K562 (cell line): Measurements from ENCODE around the gene MAST4. TPM values are rescaled to one million over a fixed set of nuclear protein-coding genes. Genes with fewer than 3 reads are reported as not detected.

Source experiments
- ATAC-seq: fragments of 200-7000 bp; cut with Tn5 transposase; 3 replicates; pipeline ENCODE4 v1.9.1; 2020; ENCODE audit warnings: moderate library complexity
- BruUV-seq: library from RNA; stranded (reverse); fragments of 400-500 nt; replicated peaks from 2 replicates; lab custom pipeline; 2021; lab: Mats Ljungman, UMichigan
- CTCF ChIA-PET: fragments of 300-600 bp; formaldehyde crosslinking; extraction: SDS; loops from one replicate; lab custom pipeline; 2021; ENCODE audit warnings: low intra/inter-chr PET ratio; lab: Yijun Ruan, JAX
- POLR2A ChIA-PET: fragments of 300-600, 350-650 bp; sonication (Branson Sonifier 250); formaldehyde crosslinking; extraction: SDS; loops from one replicate; lab custom pipeline; 2021; ENCODE audit warnings: antibody characterized with exemption, inconsistent platforms; lab: Yijun Ruan, JAX
- DNase-seq, 4 experiments: peaks; one replicate each; pipeline versions ENCODE4 v3.0.0 to v3.0.0-alpha.2; 2011 to 2018; ENCODE audit warnings: low spot score in 3 of 4, mixed read lengths in 3 of 4; ENCODE audit errors: extremely low read depth in 1 of 4
- FAIRE-seq: peaks from 2 replicates; lab custom pipeline; 2011; peaks lifted over from hg19 to GRCh38; lab: Jason Lieb, UNC
- H2AFZ ChIP-seq: 2 replicates; pipeline ENCODE4 v1.6.0; 2011; ENCODE audit warnings: low read depth, low read length, control low read depth, inconsistent platforms
- H3K27ac ChIP-seq: fragments of 200-600 bp; 3 replicates; pipeline ENCODE4 v1.8.0; 2011; ENCODE audit warnings: low read depth, mild to moderate bottlenecking, control low read depth, inconsistent platforms, low read length, moderate library complexity, mixed read lengths; ENCODE audit errors: extremely low read depth
- H3K27me3 ChIP-seq, 2 experiments: fragments of 300-600 bp in 1 of 2; 2 replicates in 1 of 2; 3 replicates in 1 of 2; pipeline versions ENCODE4 v1.6.0 to v1.8.0; 2011; ENCODE audit warnings: inconsistent platforms in 2 of 2, low read length in 2 of 2, mild to moderate bottlenecking in 1 of 2, mixed read lengths in 1 of 2, moderate library complexity in 1 of 2; ENCODE audit not compliant: control insufficient read depth in 2 of 2, insufficient read depth in 2 of 2
- H3K36me3 ChIP-seq: fragments of 300-600 bp; 3 replicates; pipeline ENCODE4 v1.8.0; 2011; ENCODE audit warnings: mild to moderate bottlenecking, low read length, inconsistent platforms; ENCODE audit not compliant: control insufficient read depth, insufficient read depth
- H3K4me1 ChIP-seq, 2 experiments: fragments of 200-600 bp in 1 of 2; replicated peaks in 1 of 2; 2 replicates in 1 of 2; 3 replicates in 1 of 2; pipeline versions ENCODE4 v1.5.1 to v1.8.0; 2011; ENCODE audit warnings: inconsistent platforms in 2 of 2, low read length in 2 of 2, mild to moderate bottlenecking in 1 of 2, mixed read lengths in 1 of 2, moderate library complexity in 1 of 2; ENCODE audit not compliant: control insufficient read depth in 2 of 2, insufficient read depth in 2 of 2
- H3K4me2 ChIP-seq: 2 replicates; pipeline ENCODE4 v1.6.1; 2011; ENCODE audit warnings: low read length, control low read depth, inconsistent platforms, mixed read lengths; ENCODE audit not compliant: insufficient read depth
- H3K4me3 ChIP-seq: fragments of 200-600 bp; sonication (generic), shearing (Covaris generic); 2 replicates; pipeline ENCODE4 v1.5.1; 2016; ENCODE audit warnings: control low read depth, inconsistent platforms
- H3K79me2 ChIP-seq: fragments of 200-600 bp; 3 replicates; pipeline ENCODE4 v1.8.0; 2011; ENCODE audit warnings: low read length, inconsistent platforms; ENCODE audit not compliant: control insufficient read depth, insufficient read depth
- H3K9ac ChIP-seq, 2 experiments: 2 replicates each; pipeline versions ENCODE4 v1.6.0 to v1.6.1; 2011; ENCODE audit warnings: low read depth in 2 of 2, low read length in 2 of 2, control low read depth in 1 of 2, inconsistent platforms in 1 of 2, mild to moderate bottlenecking in 1 of 2, mixed read lengths in 1 of 2; ENCODE audit not compliant: insufficient read depth in 1 of 2
- H3K9me1 ChIP-seq: one replicate; pipeline ENCODE4 v1.6.0; 2011; ENCODE audit warnings: inconsistent platforms, mild to moderate bottlenecking, low read length, moderate library complexity; ENCODE audit not compliant: control insufficient read depth, insufficient read depth
- H3K9me3 ChIP-seq: replicated peaks from 2 replicates; pipeline ENCODE4 v1.5.1; 2011; ENCODE audit warnings: low read depth, low read length, inconsistent platforms; ENCODE audit not compliant: control insufficient read depth, insufficient read depth
- H4K20me1 ChIP-seq: replicated peaks from 2 replicates; pipeline ENCODE4 v1.6.1; 2011; ENCODE audit warnings: low read length, inconsistent platforms, mixed read lengths; ENCODE audit not compliant: control insufficient read depth, insufficient read depth
- ARHGAP35 ChIP-seq: fragments of 450-650 bp; IDR thresholded peaks from 2 replicates; pipeline ENCODE4 v1.6.1; 2018; ENCODE audit not compliant: partially characterized antibody
- BMI1 ChIP-seq: fragments of 150-350 bp; IDR thresholded peaks from 2 replicates; pipeline ENCODE4 v1.6.1; 2014; ENCODE audit warnings: low read length
- CBFA2T3 ChIP-seq: fragments of 450-650 bp; IDR thresholded peaks from 2 replicates; pipeline ENCODE4 v1.6.1; 2017
- CC2D1A ChIP-seq: fragments of 450-650 bp; IDR thresholded peaks from 2 replicates; pipeline ENCODE4 v1.6.1; 2017; ENCODE audit warnings: mild to moderate bottlenecking
- CCAR2 ChIP-seq: fragments of 200-400 bp; formaldehyde crosslinking; IDR thresholded peaks from 2 replicates; pipeline ENCODE4 v1.6.1; 2017; ENCODE audit warnings: mild to moderate bottlenecking, low read depth, low read length
- E2F3 ChIP-seq: fragments of 250-450 bp; sonication (Bioruptor Pico); IDR thresholded peaks from 2 replicates; pipeline ENCODE4 v1.4.0; 2020; ENCODE audit warnings: mild to moderate bottlenecking
- HDAC2 ChIP-seq: fragments of 450-650 bp; IDR thresholded peaks from 2 replicates; pipeline ENCODE4 v1.6.1; 2016; ENCODE audit warnings: mild to moderate bottlenecking
- LEF1 ChIP-seq: fragments of 450-650 bp; IDR thresholded peaks from 2 replicates; pipeline ENCODE4 v1.6.1; 2016; ENCODE audit warnings: mild to moderate bottlenecking
- RUNX1 ChIP-seq: sonication (generic); IDR thresholded peaks from 2 replicates; pipeline ENCODE4 v1.6.1; 2016; ENCODE audit warnings: antibody characterized with exemption, low read depth
- TAF7 ChIP-seq: fragments of 450-650 bp; IDR thresholded peaks from 2 replicates; pipeline ENCODE4 v1.6.1; 2016; ENCODE audit warnings: missing genetic modification characterization, missing compliant biosample characterization
- WGBS: fragments of 100-300 bp; shearing (Covaris generic); methylation state at CpG from one replicate; pipeline ENCODE4 v1.1.6; 2016; ENCODE audit warnings: low coverage, mixed read lengths; ENCODE audit not compliant: insufficient coverage; ENCODE audit errors: missing lambda C conversion rate; 5-methylcytosine and 5-hydroxymethylcytosine counted together
- in situ Hi-C: fragments of 300-500 bp; cut with MboI; formaldehyde crosslinking; loops from 4 replicates; pipeline ENCODE4 v1.15.0; 2018; ENCODE audit warnings: inconsistent platforms, mixed read lengths
- intact Hi-C: fragments of 100-400 bp; cut with micrococcal nuclease; formaldehyde crosslinking; loops from 2 replicates; pipeline ENCODE4 v1.14.2; 2022
- polyA plus RNA-seq, 8 experiments: library from polyadenylated mRNA; depleted of rRNA in 4 of 8; stranded (reverse) in 5 of 8; unstranded in 3 of 8; fragments of >200 nt; fragmentation: Nextera tagmentation in 2 of 8; fragmentation: Illumina TruSeq in 1 of 8; extraction: Ambion mirVana in 2 of 8; extraction: Trizol in 1 of 8; gene quantifications; 2 replicates each; pipeline versions ENCODE4 v1.2.1 to v1.2.3, GENCODE V29; 2011 to 2014; ENCODE audit warnings: inconsistent platforms in 1 of 8, missing spikeins in 1 of 8
- total RNA-seq, 7 experiments: library from RNA; depleted of rRNA in 6 of 7; stranded (reverse); fragments of >200 nt in 6 of 7; fragmentation: Illumina TruSeq in 2 of 7; extraction: Trizol in 2 of 7; gene quantifications; 2 replicates each; pipeline versions ENCODE4 v1.2.1 to v1.2.3, GENCODE V29; 2011 to 2021; ENCODE audit warnings: low replicate concordance in 1 of 7
- TF ChIP-seq, protein P1 (sequence below): sonication (generic); formaldehyde crosslinking; IDR thresholded peaks from 2 replicates; pipeline ENCODE4 v1.8.0; 2022; ENCODE audit warnings: mild to moderate bottlenecking, missing genetic modification reagents
- TF ChIP-seq, protein P2 (sequence below), 2 experiments: fragments of 450-650 bp; conservative IDR thresholded peaks; 2 replicates each; pipeline ENCODE4 v1.6.1; 2017; ENCODE audit warnings: mild to moderate bottlenecking in 2 of 2, moderate library complexity in 2 of 2

Gene MAST4
- total and polyA plus RNA-seq, 9 of the 15 experiments (the other 6 are each of a cell fraction or from before 2014, with no cell fraction given): 0.88 to 10.1 (median 5.2) TPM

DNA sequence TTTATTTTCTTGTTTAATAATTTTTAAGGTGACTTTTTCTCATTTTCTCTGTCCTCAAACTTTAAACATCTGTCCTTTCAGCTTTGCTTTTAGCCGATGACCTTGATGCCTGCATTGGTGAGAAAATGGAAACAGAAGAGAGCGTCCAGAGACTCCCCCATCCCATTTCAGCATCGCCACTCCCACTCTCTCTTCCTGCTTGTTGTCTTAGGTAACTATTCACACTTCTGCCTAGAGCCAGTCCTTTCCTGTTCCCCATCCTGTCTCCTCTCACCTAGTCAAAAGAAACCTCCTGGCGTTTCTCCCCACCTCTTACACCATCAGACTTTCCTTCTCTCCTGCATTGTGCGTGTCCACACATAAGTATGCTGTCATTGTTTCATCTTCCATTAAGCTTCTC is 124.6 kb downstream of the MAST4 start:
- ChIA-PET CTCF (no interaction called here), POLR2A (interaction anchor here (1.0 kb wide), 1 partner anchor 11 kb away, joined by 3 read pairs; no protein-coding TSS in a partner anchor)
- in situ Hi-C loops (no loop called here), intact Hi-C loops (no loop called here)
- Histone ChIP-seq H3K9me3 (no peaks in the 10 kb centered on the region), H3K4me1 (no peaks in the 10 kb centered on the region), H3K27ac (no peak overlapping the region), H4K20me1 (no peaks in the 10 kb centered on the region), H3K36me3 (no peaks in the 10 kb centered on the region), H3K9ac (no peak overlapping the region), H3K9me1 (no peaks in the 10 kb centered on the region), H3K4me2 (no peak overlapping the region), H3K4me3 (no peak overlapping the region), H3K27me3 (no peaks in the 10 kb centered on the region; a peak in 2 of 5 replicates), H2AFZ (no peak overlapping the region), H3K79me2 (no peaks in the 10 kb centered on the region)
- DNase-seq (no peak), ATAC-seq (no peak), FAIRE-seq (no peak)
- BruUV-seq: no TSS peak
- WGBS: 1% methylated on average over 5 of the region's 5 CpGs
- TF ChIP-seq, protein P1, sequence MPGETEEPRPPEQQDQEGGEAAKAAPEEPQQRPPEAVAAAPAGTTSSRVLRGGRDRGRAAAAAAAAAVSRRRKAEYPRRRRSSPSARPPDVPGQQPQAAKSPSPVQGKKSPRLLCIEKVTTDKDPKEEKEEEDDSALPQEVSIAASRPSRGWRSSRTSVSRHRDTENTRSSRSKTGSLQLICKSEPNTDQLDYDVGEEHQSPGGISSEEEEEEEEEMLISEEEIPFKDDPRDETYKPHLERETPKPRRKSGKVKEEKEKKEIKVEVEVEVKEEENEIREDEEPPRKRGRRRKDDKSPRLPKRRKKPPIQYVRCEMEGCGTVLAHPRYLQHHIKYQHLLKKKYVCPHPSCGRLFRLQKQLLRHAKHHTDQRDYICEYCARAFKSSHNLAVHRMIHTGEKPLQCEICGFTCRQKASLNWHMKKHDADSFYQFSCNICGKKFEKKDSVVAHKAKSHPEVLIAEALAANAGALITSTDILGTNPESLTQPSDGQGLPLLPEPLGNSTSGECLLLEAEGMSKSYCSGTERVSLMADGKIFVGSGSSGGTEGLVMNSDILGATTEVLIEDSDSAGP: no peak
- TF ChIP-seq E2F3: no peak
- TF ChIP-seq LEF1: no peak
- no peak for TF ChIP-seq TAF7 (tag)
- TF ChIP-seq ARHGAP35: no peak
- no peak for TF ChIP-seq RUNX1
- TF ChIP-seq CCAR2: no peak
- TF ChIP-seq HDAC2: no peak
- no peak for TF ChIP-seq BMI1
- no peak for TF ChIP-seq CBFA2T3
- TF ChIP-seq, protein P2, sequence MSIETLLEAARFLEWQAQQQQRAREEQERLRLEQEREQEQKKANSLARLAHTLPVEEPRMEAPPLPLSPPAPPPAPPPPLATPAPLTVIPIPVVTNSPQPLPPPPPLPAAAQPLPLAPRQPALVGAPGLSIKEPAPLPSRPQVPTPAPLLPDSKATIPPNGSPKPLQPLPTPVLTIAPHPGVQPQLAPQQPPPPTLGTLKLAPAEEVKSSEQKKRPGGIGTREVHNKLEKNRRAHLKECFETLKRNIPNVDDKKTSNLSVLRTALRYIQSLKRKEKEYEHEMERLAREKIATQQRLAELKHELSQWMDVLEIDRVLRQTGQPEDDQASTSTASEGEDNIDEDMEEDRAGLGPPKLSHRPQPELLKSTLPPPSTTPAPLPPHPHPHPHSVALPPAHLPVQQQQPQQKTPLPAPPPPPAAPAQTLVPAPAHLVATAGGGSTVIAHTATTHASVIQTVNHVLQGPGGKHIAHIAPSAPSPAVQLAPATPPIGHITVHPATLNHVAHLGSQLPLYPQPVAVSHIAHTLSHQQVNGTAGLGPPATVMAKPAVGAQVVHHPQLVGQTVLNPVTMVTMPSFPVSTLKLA (conservative IDR thresholded peaks at IDR 0.05): no peak
- no peak for TF ChIP-seq CC2D1A
